Osteocyte (in vitro differentiated cells): ENCODE results near the gene TAS2R3. TPM values are rescaled to one million over a fixed set of nuclear protein-coding genes. Genes with fewer than 3 reads are reported as not detected.

ENCODE experiments used
- DNase-seq: peaks from one replicate; pipeline ENCODE4 v3.0.0; 2021; ENCODE audit warnings: mixed read lengths; ENCODE audit not compliant: unreplicated experiment; ENCODE audit errors: extremely low spot score
- H3K27ac Mint-ChIP-seq: one replicate; pipeline ENCODE4 v1.8.0; 2021; ENCODE audit warnings: mild to moderate bottlenecking, mixed read lengths; ENCODE audit not compliant: unreplicated experiment
- H3K27me3 Mint-ChIP-seq: one replicate; pipeline ENCODE4 v1.8.0; 2021; ENCODE audit warnings: mixed read lengths; ENCODE audit not compliant: unreplicated experiment
- H3K36me3 Mint-ChIP-seq: one replicate; pipeline ENCODE4 v1.8.0; 2021; ENCODE audit warnings: mixed read lengths; ENCODE audit not compliant: unreplicated experiment
- H3K4me1 Mint-ChIP-seq: one replicate; pipeline ENCODE4 v1.8.0; 2021; ENCODE audit warnings: mixed read lengths; ENCODE audit not compliant: unreplicated experiment
- H3K4me3 Mint-ChIP-seq: one replicate; pipeline ENCODE4 v1.8.0; 2021; ENCODE audit warnings: mild to moderate bottlenecking, moderate library complexity, mixed read lengths; ENCODE audit not compliant: unreplicated experiment
- H3K9me3 Mint-ChIP-seq: one replicate; pipeline ENCODE4 v1.8.0; 2021; ENCODE audit warnings: mixed read lengths; ENCODE audit not compliant: unreplicated experiment
- total RNA-seq: library from RNA; stranded (reverse); gene quantifications from 2 replicates; pipeline ENCODE4 v1.2.1, GENCODE V29; 2021
- TF ChIP-seq, protein P1 (sequence below): fragments of 200-600 bp; sonication (generic); IDR thresholded peaks from 2 replicates; pipeline ENCODE4 v1.5.0; 2021; ENCODE audit warnings: antibody characterized with exemption, mild to moderate bottlenecking, moderate library complexity

TAS2R3 gene
- total RNA-seq, 1 donor from 2014 or later = 1.6 TPM

DNA sequence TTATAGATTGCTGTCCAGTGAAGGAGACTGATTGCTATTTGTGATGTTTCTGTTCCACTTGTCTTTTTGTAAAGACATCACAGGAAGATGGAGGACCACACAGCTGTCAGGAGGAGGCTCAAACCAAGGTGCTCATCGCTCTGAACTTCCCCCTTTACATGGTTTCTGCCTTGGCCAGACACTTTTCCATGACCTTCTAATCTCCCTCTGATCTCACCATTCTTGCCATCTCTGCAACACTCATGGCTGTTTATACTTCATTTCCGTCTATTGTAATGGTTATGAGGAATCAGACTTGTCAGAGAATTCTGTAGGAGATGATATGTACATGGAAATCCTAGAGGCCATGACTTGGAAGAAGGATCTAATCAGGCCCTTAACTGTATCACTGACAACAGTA lies 24.4 kb downstream of the TAS2R3 start:
- no peak for DNase-seq
- H3K4me3 Mint-ChIP-seq = no peak overlapping the region
- H3K36me3 Mint-ChIP-seq = peaks cover 19% of the 10 kb centered on the region
- no peaks in the 10 kb centered on the region for H3K4me1 Mint-ChIP-seq
- no peak overlapping the region for H3K27ac Mint-ChIP-seq
- TF ChIP-seq, protein P1, sequence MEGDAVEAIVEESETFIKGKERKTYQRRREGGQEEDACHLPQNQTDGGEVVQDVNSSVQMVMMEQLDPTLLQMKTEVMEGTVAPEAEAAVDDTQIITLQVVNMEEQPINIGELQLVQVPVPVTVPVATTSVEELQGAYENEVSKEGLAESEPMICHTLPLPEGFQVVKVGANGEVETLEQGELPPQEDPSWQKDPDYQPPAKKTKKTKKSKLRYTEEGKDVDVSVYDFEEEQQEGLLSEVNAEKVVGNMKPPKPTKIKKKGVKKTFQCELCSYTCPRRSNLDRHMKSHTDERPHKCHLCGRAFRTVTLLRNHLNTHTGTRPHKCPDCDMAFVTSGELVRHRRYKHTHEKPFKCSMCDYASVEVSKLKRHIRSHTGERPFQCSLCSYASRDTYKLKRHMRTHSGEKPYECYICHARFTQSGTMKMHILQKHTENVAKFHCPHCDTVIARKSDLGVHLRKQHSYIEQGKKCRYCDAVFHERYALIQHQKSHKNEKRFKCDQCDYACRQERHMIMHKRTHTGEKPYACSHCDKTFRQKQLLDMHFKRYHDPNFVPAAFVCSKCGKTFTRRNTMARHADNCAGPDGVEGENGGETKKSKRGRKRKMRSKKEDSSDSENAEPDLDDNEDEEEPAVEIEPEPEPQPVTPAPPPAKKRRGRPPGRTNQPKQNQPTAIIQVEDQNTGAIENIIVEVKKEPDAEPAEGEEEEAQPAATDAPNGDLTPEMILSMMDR = no peak
- H3K27me3 Mint-ChIP-seq = no peaks in the 10 kb centered on the region
- no peaks in the 10 kb centered on the region for H3K9me3 Mint-ChIP-seq

DNA sequence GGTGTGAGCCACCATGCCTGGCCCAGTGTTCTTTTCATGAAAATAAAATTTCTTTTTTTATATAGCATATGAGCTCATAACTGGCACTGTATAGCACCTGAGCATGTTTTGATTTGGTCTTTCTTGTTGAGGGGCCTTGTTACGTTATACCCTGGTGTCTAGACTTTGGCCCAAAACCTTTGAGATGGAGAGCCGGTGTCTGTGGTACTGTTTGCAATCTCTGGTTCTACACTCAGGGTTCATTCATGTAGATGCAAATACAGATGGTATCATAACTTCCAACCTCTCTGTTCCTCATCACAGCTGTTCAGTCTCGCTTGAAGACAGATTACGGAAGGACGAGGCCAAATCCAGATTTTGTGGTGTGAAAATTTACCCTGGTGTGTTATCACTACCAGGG lies 26.0 kb downstream of the TAS2R3 start, which contains the start of gene TAS2R5:
TAS2R5 (plus strand) TSS at position 301 of the 400 bp plus-strand sequence. CDS start 145 bp downstream, outside the sequence.
- Mint-ChIP-seq H3K9me3 (no peaks in the 10 kb centered on the region), H3K4me1 (no peaks in the 10 kb centered on the region), H3K27ac (no peak within 1 kb of the TSS), H3K36me3 (peaks cover 17% of the 10 kb centered on the region), H3K4me3 (no peak within 1 kb of the TSS), H3K27me3 (no peaks in the 10 kb centered on the region)
- DNase-seq = no peak
- TF ChIP-seq, protein P1 = no peak

DNA sequence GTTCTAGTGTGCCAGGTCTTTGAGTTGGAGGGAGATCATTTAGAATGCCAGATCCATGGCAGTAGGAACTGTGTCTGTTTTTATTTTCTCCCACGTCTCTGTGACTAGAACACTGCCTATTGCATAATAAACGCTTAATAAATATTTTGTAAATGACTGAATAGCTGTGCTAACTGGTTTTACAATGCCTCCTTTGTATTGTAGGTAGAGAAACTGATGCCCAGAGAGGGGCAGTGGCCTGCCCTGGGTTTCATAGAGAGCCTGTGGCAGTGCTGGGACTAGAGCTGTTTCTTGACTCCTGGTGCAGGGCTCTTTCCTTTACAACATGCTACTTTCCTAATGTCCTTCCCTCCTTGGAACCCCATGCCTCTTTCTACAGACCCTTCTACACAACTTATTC lies 28.6 kb downstream of the TAS2R3 start:
- Mint-ChIP-seq H3K27me3 (no peaks in the 10 kb centered on the region), H3K4me1 (no peaks in the 10 kb centered on the region), H3K27ac (no peak overlapping the region), H3K9me3 (no peaks in the 10 kb centered on the region), H3K4me3 (no peak overlapping the region), H3K36me3 (peaks cover 17% of the 10 kb centered on the region)
- DNase-seq = no peak
- TF ChIP-seq, protein P1 = no peak

Other genes with a start within 250 kb of the TAS2R3 start
- 24.8 and 27.8 TPM in 2 replicates for gene AGK, start 212.7 kb upstream of the TAS2R3 start, total RNA-seq
- 10.6 and 12.3 TPM in 2 replicates for gene DENND11, start 61.9 kb upstream of the TAS2R3 start, total RNA-seq
- gene WEE2, start 55.7 kb upstream of the TAS2R3 start, total RNA-seq = not detected in 2 replicates
- 96.4 and 112 TPM in 2 replicates for gene SSBP1, start 25.7 kb upstream of the TAS2R3 start, total RNA-seq
- 1.7 and 2.2 TPM in 2 replicates for gene TAS2R4, start 12.6 kb downstream of the TAS2R3 start, total RNA-seq
- 3.1 and 3.2 TPM in 2 replicates for gene TAS2R5, start 26.1 kb downstream of the TAS2R3 start, total RNA-seq
- not detected in 2 replicates for gene PRSS37, start 77.4 kb downstream of the TAS2R3 start, total RNA-seq
- gene OR9A4, start 152.3 kb downstream of the TAS2R3 start, total RNA-seq = not detected in 2 replicates
- not detected in 2 replicates for gene CLEC5A, start 182.9 kb downstream of the TAS2R3 start, total RNA-seq
- not detected in 2 replicates for gene TAS2R38, start 209.7 kb downstream of the TAS2R3 start, total RNA-seq
- not detected in 2 replicates for gene MGAM, start 231.8 kb downstream of the TAS2R3 start, total RNA-seq